Measurements from ENCODE around the gene ADRA2B.
"Not testable (repeated sequence)": the region's sequence is repeated elsewhere in the genome, so short reads cannot be mapped to it uniquely, and the experiment has no call there.

DNA sequence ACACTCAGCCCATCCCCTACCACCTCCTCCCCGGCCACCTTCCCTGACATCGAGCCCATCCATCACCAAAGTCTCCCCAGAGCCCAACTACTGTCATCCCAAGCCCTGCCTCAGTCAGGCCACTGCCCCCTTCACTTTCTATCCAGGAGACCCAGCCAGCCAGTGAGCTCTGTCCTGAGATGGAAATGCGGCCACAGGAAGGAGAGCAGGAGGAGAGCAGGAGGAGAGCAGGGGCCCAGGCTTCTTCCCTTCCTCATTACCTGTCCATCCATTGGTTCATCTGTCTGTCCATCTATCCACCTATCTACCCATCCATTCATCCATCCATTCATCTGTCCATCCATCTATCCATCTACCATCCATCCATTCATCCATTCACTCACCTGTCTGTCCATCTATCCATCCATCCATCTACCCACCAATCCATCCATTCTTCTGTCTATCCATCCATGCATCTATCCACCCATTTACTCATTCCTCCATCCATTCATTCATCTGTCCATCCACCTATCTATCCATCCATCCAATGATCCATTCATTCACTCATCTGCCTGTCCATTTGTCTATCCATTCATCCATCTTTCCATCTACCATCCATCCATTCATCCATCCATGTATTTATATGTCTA is 52.2 kb downstream of the ADRA2B start:
- TF ChIP-seq, protein P1, sequence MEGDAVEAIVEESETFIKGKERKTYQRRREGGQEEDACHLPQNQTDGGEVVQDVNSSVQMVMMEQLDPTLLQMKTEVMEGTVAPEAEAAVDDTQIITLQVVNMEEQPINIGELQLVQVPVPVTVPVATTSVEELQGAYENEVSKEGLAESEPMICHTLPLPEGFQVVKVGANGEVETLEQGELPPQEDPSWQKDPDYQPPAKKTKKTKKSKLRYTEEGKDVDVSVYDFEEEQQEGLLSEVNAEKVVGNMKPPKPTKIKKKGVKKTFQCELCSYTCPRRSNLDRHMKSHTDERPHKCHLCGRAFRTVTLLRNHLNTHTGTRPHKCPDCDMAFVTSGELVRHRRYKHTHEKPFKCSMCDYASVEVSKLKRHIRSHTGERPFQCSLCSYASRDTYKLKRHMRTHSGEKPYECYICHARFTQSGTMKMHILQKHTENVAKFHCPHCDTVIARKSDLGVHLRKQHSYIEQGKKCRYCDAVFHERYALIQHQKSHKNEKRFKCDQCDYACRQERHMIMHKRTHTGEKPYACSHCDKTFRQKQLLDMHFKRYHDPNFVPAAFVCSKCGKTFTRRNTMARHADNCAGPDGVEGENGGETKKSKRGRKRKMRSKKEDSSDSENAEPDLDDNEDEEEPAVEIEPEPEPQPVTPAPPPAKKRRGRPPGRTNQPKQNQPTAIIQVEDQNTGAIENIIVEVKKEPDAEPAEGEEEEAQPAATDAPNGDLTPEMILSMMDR (IDR thresholded peaks at IDR 0.05): not testable (repeated sequence)
- not testable (repeated sequence) for TF ChIP-seq POLR2A, EP300, POLR2AphosphoS5 (IDR thresholded peaks at IDR 0.05)

Measured in stomach (tissue), 4 donors.